Spleen (tissue), 7 donors: ENCODE measurements around the gene PDIA2.

Experiments
- POLR2AphosphoS5 ChIP-seq, 3 donors: sonication (generic); formaldehyde crosslinking; IDR thresholded peaks; one replicate each; pipeline ENCODE4 v1.5.1; 2017; ENCODE audit warnings: antibody characterized with exemption in 3 of 3
- TF ChIP-seq, protein P1 (sequence below), 11 experiments: fragments of 200-600 bp in 7 of 11; fragments of 450-650 bp in 4 of 11; sonication (generic) in 4 of 11; IDR thresholded peaks in 8 of 11; conservative IDR thresholded peaks in 3 of 11; 1 replicate in 7 of 11; 2 replicates in 4 of 11; pipeline versions ENCODE4 v1.4.0 to v1.8.0; 2016 to 2021; ENCODE audit warnings: antibody characterized with exemption in 11 of 11, inconsistent platforms in 4 of 11, mild to moderate bottlenecking in 1 of 11
- donor health status: DM: no; HTN: no; CAD: no; lungs with moderate emphysema.
- donor health status: DM: no; HTN: no; CAD: no.
- donor health status: DM: no; HTN: no; CAD: no.

GRCh38 chr16:287298-287811, 4.4 kb downstream of the PDIA2 start:
- TF ChIP-seq, protein P1, sequence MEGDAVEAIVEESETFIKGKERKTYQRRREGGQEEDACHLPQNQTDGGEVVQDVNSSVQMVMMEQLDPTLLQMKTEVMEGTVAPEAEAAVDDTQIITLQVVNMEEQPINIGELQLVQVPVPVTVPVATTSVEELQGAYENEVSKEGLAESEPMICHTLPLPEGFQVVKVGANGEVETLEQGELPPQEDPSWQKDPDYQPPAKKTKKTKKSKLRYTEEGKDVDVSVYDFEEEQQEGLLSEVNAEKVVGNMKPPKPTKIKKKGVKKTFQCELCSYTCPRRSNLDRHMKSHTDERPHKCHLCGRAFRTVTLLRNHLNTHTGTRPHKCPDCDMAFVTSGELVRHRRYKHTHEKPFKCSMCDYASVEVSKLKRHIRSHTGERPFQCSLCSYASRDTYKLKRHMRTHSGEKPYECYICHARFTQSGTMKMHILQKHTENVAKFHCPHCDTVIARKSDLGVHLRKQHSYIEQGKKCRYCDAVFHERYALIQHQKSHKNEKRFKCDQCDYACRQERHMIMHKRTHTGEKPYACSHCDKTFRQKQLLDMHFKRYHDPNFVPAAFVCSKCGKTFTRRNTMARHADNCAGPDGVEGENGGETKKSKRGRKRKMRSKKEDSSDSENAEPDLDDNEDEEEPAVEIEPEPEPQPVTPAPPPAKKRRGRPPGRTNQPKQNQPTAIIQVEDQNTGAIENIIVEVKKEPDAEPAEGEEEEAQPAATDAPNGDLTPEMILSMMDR (IDR thresholded peaks at IDR 0.05 in 8 of 11, conservative IDR thresholded peaks at IDR 0.05 in 3 of 11): no peak
- TF ChIP-seq POLR2AphosphoS5 (IDR thresholded peaks at IDR 0.05): peak in 1 of 3 donors; percentile 5
